ENCODE measurements around the gene ZNF442.
"Not testable (repeated sequence)": the region's sequence is repeated elsewhere in the genome, so short reads cannot be mapped to it uniquely, and the experiment has no call there.

The ZNF442 gene

GRCh38 chr19:12331211-12331941 is 34.1 kb downstream of the ZNF442 start:
- peak; percentile 27 to 68 (median 61) for DNase-seq (ENCODE audit: low read depth in 3 of 3)

DNA sequence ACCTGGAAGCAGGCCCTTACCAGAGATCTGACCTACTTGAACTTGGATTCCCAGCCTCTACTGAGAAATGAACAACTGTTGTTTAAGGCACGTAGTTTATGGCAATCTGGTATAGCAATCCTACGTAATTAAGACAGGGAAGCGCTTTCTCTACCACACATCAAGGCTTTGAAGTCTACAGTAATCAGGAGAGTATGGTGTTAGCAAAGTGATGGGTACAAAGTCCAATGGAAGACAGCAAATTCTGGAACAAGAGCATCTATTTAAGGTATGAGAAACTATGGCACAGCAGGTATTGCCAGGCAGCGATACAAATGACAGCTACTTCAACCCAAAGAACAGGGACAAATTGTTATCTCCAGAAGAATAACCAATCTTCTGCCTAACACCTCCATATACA is 35.1 kb downstream of the ZNF442 start:
- DNase-seq (ENCODE audit: low read depth in 3 of 3), result no peak

- DNase-seq (ENCODE audit: low read depth in 3 of 3), result no peak
These were observed 39.8 kb downstream of the ZNF442 start for GRCh38 chr19:12325690-12326089.

GRCh38 chr19:12318782-12319413 is 46.6 kb downstream of the ZNF442 start:
- DNase-seq (ENCODE audit: low read depth in 3 of 3), result no peak

GRCh38 chr19:12314553-12314952 is 50.9 kb downstream of the ZNF442 start:
- DNase-seq (ENCODE audit: low read depth in 3 of 3), result no peak

GRCh38 chr19:12308891-12309290 is 56.6 kb downstream of the ZNF442 start:
- not testable (repeated sequence) for DNase-seq (ENCODE audit: low read depth in 3 of 3)
